BJ (cell line): ENCODE measurements around the gene BOLA2. TPM values are rescaled to one million over a fixed set of nuclear protein-coding genes. Genes with fewer than 3 reads are reported as not detected.
"Not testable (repeated sequence)": the region's sequence is repeated elsewhere in the genome, so short reads cannot be mapped to it uniquely, and the experiment has no call there.

ENCODE experiments used
- CTCF ChIA-PET: fragments of 350-600 bp; formaldehyde crosslinking; extraction: SDS; loops from one replicate; lab custom pipeline; 2021; ENCODE audit warnings: antibody characterized with exemption, inconsistent platforms; lab: Yijun Ruan, JAX
- POLR2A ChIA-PET: fragments of 300-600 bp; sonication (Branson Sonifier 250); formaldehyde crosslinking; extraction: SDS; loops from one replicate; lab custom pipeline; 2021; ENCODE audit warnings: antibody characterized with exemption; lab: Charles Lee
- DNase-seq: peaks from one replicate; pipeline ENCODE4 v3.0.0-alpha.2; 2011; ENCODE audit warnings: low read depth
- H3K27me3 ChIP-seq: 2 replicates; pipeline ENCODE4 v1.6.0; 2011; ENCODE audit warnings: low read length; ENCODE audit not compliant: control insufficient read depth, insufficient read depth
- H3K36me3 ChIP-seq: 2 replicates; pipeline ENCODE4 v1.5.1; 2011; ENCODE audit warnings: low read length; ENCODE audit not compliant: control insufficient read depth, insufficient read depth
- H3K4me3 ChIP-seq: 2 replicates; pipeline ENCODE4 v1.5.1; 2011; ENCODE audit warnings: low read depth, mild to moderate bottlenecking, control low read depth, low read length
- polyA minus RNA-seq: library from RNA; depleted of rRNA, polyadenylated mRNA; stranded (reverse); fragments of >200 nt; gene quantifications from 2 replicates; pipeline ENCODE4 v1.2.3, GENCODE V29; 2011; rRNA and poly(A)+ RNA removed
- polyA plus RNA-seq: library from polyadenylated mRNA; depleted of rRNA; stranded (reverse); fragments of >200 nt; gene quantifications from 2 replicates; pipeline ENCODE4 v1.2.3, GENCODE V29; 2011; rRNA removed

The BOLA2 gene
- 10.5 and 10.6 TPM in 2 replicates for polyA plus RNA-seq
- polyA minus RNA-seq = 4.4 and 4.9 TPM in 2 replicates

GRCh38 chr16:29454269-29454668 lies at the start of gene BOLA2, which contains the start of gene SLX1B:
TSS of gene BOLA2 (minus strand) at chr16:29454351. CDS start at chr16:29454253, 98 bp downstream.
TSS of gene SLX1B (plus strand) at chr16:29454533.
- H3K36me3 ChIP-seq, CTCF ChIA-PET, H3K27me3 ChIP-seq, POLR2A ChIA-PET, H3K4me3 ChIP-seq, DNase-seq: not testable (repeated sequence)

- DNase-seq, H3K4me3 ChIP-seq, H3K27me3 ChIP-seq, H3K36me3 ChIP-seq, POLR2A ChIA-PET, CTCF ChIA-PET: not testable (repeated sequence)
Observed at GRCh38 chr16:29482276-29482675, 28.1 kb upstream of the BOLA2 start.

GRCh38 chr16:29472065-29472464 lies 17.9 kb upstream of the BOLA2 start:
- H3K4me3 ChIP-seq, H3K27me3 ChIP-seq, H3K36me3 ChIP-seq, DNase-seq, POLR2A ChIA-PET, CTCF ChIA-PET: not testable (repeated sequence)

- H3K4me3 ChIP-seq, DNase-seq, H3K36me3 ChIP-seq, CTCF ChIA-PET, POLR2A ChIA-PET, H3K27me3 ChIP-seq: not testable (repeated sequence)
Observed at GRCh38 chr16:29469660-29470059, 15.5 kb upstream of the BOLA2 start.

GRCh38 chr16:29467654-29468366 lies 13.7 kb upstream of the BOLA2 start:
- H3K36me3 ChIP-seq, H3K4me3 ChIP-seq, H3K27me3 ChIP-seq, POLR2A ChIA-PET, DNase-seq, CTCF ChIA-PET: not testable (repeated sequence)

GRCh38 chr16:29466904-29467303 lies 12.8 kb upstream of the BOLA2 start:
- POLR2A ChIA-PET, DNase-seq, H3K4me3 ChIP-seq, H3K36me3 ChIP-seq, CTCF ChIA-PET, H3K27me3 ChIP-seq: not testable (repeated sequence)

- CTCF ChIA-PET, H3K27me3 ChIP-seq, H3K36me3 ChIP-seq, H3K4me3 ChIP-seq, POLR2A ChIA-PET, DNase-seq: not testable (repeated sequence)
Observed at GRCh38 chr16:29465985-29466824, 12.1 kb upstream of the BOLA2 start.

GRCh38 chr16:29460647-29461030 lies 6.5 kb upstream of the BOLA2 start:
- H3K36me3 ChIP-seq, CTCF ChIA-PET, POLR2A ChIA-PET, H3K27me3 ChIP-seq, DNase-seq, H3K4me3 ChIP-seq: not testable (repeated sequence)

- DNase-seq, H3K4me3 ChIP-seq, H3K27me3 ChIP-seq, CTCF ChIA-PET, H3K36me3 ChIP-seq, POLR2A ChIA-PET: not testable (repeated sequence)
Observed at GRCh38 chr16:29459706-29460646, 5.8 kb upstream of the BOLA2 start, which contains the start of gene SULT1A4. TSS of gene SULT1A4 (plus strand) at chr16:29459913. CDS start at chr16:29461386, 1,473 bp downstream.

- POLR2A ChIA-PET, CTCF ChIA-PET, H3K4me3 ChIP-seq, H3K36me3 ChIP-seq, H3K27me3 ChIP-seq, DNase-seq: not testable (repeated sequence)
Observed at GRCh38 chr16:29457660-29458059, 3.5 kb upstream of the BOLA2 start.

- H3K4me3 ChIP-seq, POLR2A ChIA-PET, H3K36me3 ChIP-seq, CTCF ChIA-PET, H3K27me3 ChIP-seq, DNase-seq: not testable (repeated sequence)
Observed at GRCh38 chr16:29454828-29455227, 677 bp upstream of the BOLA2 start.

GRCh38 chr16:29453754-29454153 lies 397 bp downstream of the BOLA2 start:
- H3K4me3 ChIP-seq, H3K36me3 ChIP-seq, H3K27me3 ChIP-seq, POLR2A ChIA-PET, DNase-seq, CTCF ChIA-PET: not testable (repeated sequence)
